Measurements from ENCODE around the gene CNBD2. TPM values are rescaled to one million over a fixed set of nuclear protein-coding genes. Genes with fewer than 3 reads are reported as not detected.

The CNBD2 gene
- total RNA-seq, 1 donor from 2014 or later = 3.5 TPM

DNA sequence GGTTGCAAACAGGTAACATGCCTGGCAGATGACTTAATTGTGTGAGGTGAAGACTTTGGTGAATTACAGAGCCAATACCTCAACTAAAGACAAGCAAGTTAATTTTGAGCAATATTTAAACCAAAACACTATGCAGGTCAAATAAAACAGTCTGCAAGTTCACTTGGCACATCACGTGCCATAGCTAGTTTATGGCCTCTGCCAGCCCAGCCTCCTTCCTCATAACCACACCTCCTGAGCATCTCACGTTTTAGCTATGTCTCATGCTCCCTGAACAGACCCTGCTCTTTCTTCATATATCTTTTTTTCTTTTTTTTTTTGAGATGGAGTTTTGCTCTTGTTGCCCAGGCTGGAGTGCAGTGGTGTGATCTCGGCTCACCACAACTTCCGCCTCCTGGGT, 4.5 kb upstream of the CNBD2 start:
- TF ChIP-seq, protein P1, sequence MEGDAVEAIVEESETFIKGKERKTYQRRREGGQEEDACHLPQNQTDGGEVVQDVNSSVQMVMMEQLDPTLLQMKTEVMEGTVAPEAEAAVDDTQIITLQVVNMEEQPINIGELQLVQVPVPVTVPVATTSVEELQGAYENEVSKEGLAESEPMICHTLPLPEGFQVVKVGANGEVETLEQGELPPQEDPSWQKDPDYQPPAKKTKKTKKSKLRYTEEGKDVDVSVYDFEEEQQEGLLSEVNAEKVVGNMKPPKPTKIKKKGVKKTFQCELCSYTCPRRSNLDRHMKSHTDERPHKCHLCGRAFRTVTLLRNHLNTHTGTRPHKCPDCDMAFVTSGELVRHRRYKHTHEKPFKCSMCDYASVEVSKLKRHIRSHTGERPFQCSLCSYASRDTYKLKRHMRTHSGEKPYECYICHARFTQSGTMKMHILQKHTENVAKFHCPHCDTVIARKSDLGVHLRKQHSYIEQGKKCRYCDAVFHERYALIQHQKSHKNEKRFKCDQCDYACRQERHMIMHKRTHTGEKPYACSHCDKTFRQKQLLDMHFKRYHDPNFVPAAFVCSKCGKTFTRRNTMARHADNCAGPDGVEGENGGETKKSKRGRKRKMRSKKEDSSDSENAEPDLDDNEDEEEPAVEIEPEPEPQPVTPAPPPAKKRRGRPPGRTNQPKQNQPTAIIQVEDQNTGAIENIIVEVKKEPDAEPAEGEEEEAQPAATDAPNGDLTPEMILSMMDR (IDR thresholded peaks at IDR 0.05; ENCODE audit: unreplicated experiment) = no peak
- Mint-ChIP-seq H3K36me3 (no peaks in the 10 kb centered on the region), H3K9me3 (peaks cover 8% of the 10 kb centered on the region), H3K4me1 (peaks cover 6% of the 10 kb centered on the region), H3K4me3 (no peak overlapping the region), H3K27ac (no peak overlapping the region), H3K27me3 (ENCODE audit: low read depth) (peaks cover 2% of the 10 kb centered on the region)
- DNase-seq (ENCODE audit: low spot score in 2 of 2, unreplicated experiment in 2 of 2) = no peak

DNA sequence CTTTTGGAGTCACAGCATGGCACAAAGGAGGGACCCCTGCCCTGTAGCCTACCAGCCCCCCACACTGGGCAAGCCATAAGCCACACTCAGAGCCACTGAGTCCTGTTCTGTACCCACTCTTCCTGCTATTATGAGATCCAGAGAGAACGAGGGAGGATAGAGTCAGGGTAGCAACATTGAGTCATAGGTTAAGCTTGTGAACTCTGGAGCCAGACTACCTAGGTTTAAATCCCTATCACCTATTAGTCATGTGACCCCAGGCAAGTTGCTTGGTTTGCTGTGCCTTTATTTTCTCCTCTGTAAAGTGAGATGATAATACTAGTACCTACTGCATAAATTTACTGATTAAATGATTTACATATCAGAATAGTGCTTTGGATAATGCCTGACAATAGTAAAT, 540 bp downstream of the CNBD2 start:
- TF ChIP-seq, protein P1 (IDR thresholded peaks at IDR 0.05; ENCODE audit: unreplicated experiment) = no peak
- no peak for DNase-seq (ENCODE audit: low spot score in 2 of 2, unreplicated experiment in 2 of 2)
- Mint-ChIP-seq H3K4me3 (no peak overlapping the region), H3K27ac (no peak overlapping the region), H3K36me3 (no peaks in the 10 kb centered on the region), H3K27me3 (ENCODE audit: low read depth) (peaks cover 2% of the 10 kb centered on the region), H3K9me3 (peaks cover 6% of the 10 kb centered on the region), H3K4me1 (peaks cover 6% of the 10 kb centered on the region)

DNA sequence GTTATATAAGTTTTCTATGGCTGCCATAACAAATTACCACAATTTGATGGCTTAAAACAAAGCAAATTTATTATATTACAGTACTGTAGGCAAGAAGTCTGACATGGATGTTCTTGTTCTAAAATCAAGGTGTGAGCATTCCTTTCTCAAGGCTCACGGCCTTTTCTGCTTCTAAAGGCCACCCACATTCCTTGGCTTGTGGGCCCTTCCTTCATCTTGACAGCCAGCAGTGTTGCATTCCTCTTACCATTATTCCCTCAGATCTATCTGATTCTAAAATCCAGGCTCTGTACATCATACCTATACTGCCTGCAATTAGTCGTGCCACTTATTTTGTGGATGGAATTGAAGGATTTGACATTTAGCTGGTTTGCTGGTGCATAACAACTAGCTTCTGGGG, 3.6 kb downstream of the CNBD2 start:
- Mint-ChIP-seq H3K27me3 (ENCODE audit: low read depth) (peaks cover 2% of the 10 kb centered on the region), H3K4me1 (peaks cover 11% of the 10 kb centered on the region), H3K27ac (no peak overlapping the region), H3K4me3 (no peak overlapping the region), H3K36me3 (no peaks in the 10 kb centered on the region), H3K9me3 (peaks cover 6% of the 10 kb centered on the region)
- DNase-seq (ENCODE audit: low spot score in 2 of 2, unreplicated experiment in 2 of 2) = no peak
- TF ChIP-seq, protein P1 (IDR thresholded peaks at IDR 0.05; ENCODE audit: unreplicated experiment) = no peak

DNA sequence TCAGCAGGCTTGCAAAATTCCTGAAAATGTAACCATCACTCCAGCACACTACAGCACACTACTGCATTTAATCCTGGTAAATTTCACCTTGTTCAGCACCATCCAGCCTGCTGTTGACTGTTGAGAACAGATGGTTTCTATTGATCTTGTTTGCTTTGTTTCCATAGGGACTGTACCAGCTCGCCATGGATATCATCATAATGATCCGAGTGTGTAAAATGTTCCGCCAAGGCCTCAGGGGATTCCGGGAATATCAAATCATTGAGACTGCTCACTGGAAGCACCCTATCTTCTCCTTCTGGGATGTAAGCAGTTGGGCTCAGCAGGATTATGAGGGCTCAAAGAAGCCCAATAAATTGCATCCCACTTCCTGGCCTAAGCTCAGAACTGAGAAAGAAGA, 4.1 kb downstream of the CNBD2 start:
- DNase-seq (ENCODE audit: low spot score in 2 of 2, unreplicated experiment in 2 of 2) = no peak
- TF ChIP-seq, protein P1 (IDR thresholded peaks at IDR 0.05; ENCODE audit: unreplicated experiment) = no peak
- no peaks in the 10 kb centered on the region for H3K36me3 Mint-ChIP-seq
- H3K27ac Mint-ChIP-seq = peak overlapping the region; percentile 90
- H3K4me3 Mint-ChIP-seq = no peak overlapping the region
- H3K9me3 Mint-ChIP-seq = peaks cover 6% of the 10 kb centered on the region
- peaks cover 2% of the 10 kb centered on the region for H3K27me3 Mint-ChIP-seq (ENCODE audit: low read depth)
- H3K4me1 Mint-ChIP-seq = peaks cover 11% of the 10 kb centered on the region

DNA sequence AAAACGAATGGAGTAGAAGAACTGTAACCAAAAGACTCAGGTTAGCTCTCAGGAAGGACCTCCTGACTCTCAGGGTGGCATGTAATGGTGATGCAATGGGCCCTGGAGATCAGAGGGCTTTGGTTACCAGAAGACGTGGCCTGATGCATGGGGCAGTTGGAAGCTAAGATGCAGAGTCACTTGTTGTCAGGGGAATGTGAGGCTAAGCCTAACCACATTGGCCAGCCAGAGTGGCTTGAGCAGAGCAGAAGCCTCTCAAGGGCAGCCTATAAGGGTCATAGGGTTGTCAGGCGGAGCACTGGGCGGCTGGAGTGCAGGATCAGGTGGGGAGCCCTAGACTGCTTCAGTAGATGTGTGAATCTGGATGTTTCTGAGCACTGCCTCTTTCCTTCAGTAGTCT, 5.9 kb downstream of the CNBD2 start:
- peaks cover 6% of the 10 kb centered on the region for H3K9me3 Mint-ChIP-seq
- H3K36me3 Mint-ChIP-seq = no peaks in the 10 kb centered on the region
- H3K27me3 Mint-ChIP-seq (ENCODE audit: low read depth) = no peaks in the 10 kb centered on the region
- H3K27ac Mint-ChIP-seq = no peak overlapping the region
- TF ChIP-seq, protein P1 (IDR thresholded peaks at IDR 0.05; ENCODE audit: unreplicated experiment) = no peak
- no peak for DNase-seq (ENCODE audit: low spot score in 2 of 2, unreplicated experiment in 2 of 2)
- no peak overlapping the region for H3K4me3 Mint-ChIP-seq
- peaks cover 11% of the 10 kb centered on the region for H3K4me1 Mint-ChIP-seq
